Heart right ventricle (tissue), 16 donors: ENCODE measurements around the gene RASAL2. TPM values are rescaled to one million over a fixed set of nuclear protein-coding genes. Genes with fewer than 3 reads are reported as not detected.

ENCODE experiments used
- ATAC-seq, 8 donors: fragments of 200-7000 bp; cut with Tn5 transposase; one replicate each; pipeline ENCODE4 v1.9.1; 2020; ENCODE audit warnings: mild to moderate bottlenecking in 8 of 8, moderate library complexity in 8 of 8, moderate number of reproducible peaks in 1 of 8
- DNase-seq, 2 donors: peaks; one replicate each; pipeline ENCODE4 v3.0.0-alpha.2; 2020
- H3K27ac ChIP-seq, 10 donors: fragments of 200-600 bp; sonication (generic) in 2 of 10; one replicate each; pipeline versions ENCODE4 v1.5.0 to v1.8.0; 2020 to 2022; ENCODE audit warnings: mild to moderate bottlenecking in 3 of 10
- H3K27me3 ChIP-seq, 7 donors: fragments of 200-600 bp; one replicate each; pipeline ENCODE4 v1.8.0; 2021 to 2022; ENCODE audit warnings: mild to moderate bottlenecking in 2 of 7
- H3K36me3 ChIP-seq, 9 donors: fragments of 200-600 bp; sonication (generic) in 1 of 9; one replicate each; pipeline versions ENCODE4 v1.5.0 to v1.8.0; 2020 to 2022; ENCODE audit warnings: mild to moderate bottlenecking in 2 of 9
- H3K4me1 ChIP-seq, 9 donors: fragments of 200-600 bp; sonication (generic) in 1 of 9; one replicate each; pipeline versions ENCODE4 v1.5.0 to v1.8.0; 2020 to 2022; ENCODE audit warnings: mild to moderate bottlenecking in 4 of 9
- H3K4me3 ChIP-seq, 10 donors: fragments of 200-600 bp; sonication (generic) in 2 of 10; one replicate each; pipeline versions ENCODE4 v1.5.0 to v1.8.0; 2020 to 2022; ENCODE audit warnings: mild to moderate bottlenecking in 7 of 10, moderate library complexity in 2 of 10
- H3K9me3 ChIP-seq, 11 donors: fragments of 200-600 bp in 10 of 11; sonication (generic) in 2 of 11; one replicate each; pipeline versions ENCODE4 v1.5.0 to v1.8.0; 2013 to 2022; ENCODE audit warnings: mild to moderate bottlenecking in 2 of 11, control low read depth in 1 of 11, moderate library complexity in 1 of 11
- WGBS, 2 donors: extraction: QIAGEN DNeasy Blood & Tissue Kit; methylation state at CpG; one replicate each; pipeline ENCODE4 v1.1.7; 2013; ENCODE audit warnings: inconsistent platforms in 1 of 2; 5-methylcytosine and 5-hydroxymethylcytosine counted together
- intact Hi-C, 10 donors: fragments of 100-400 bp; cut with DNase I; formaldehyde crosslinking; loops; one replicate each; pipeline versions ENCODE4 v1.11.1 to v1.14.2; 2022
- polyA plus RNA-seq, 2 donors: library from polyadenylated mRNA; stranded (reverse); fragments of 200-250 nt; gene quantifications; one replicate each; pipeline ENCODE4 v1.2.3, GENCODE V29; 2013
- total RNA-seq, 10 donors: library from RNA; stranded (reverse); fragmentation: NEBNext Ultra II Directional in 3 of 10; extraction: Animal tissue kit (Norgen Biotek cat#: 25700) in 3 of 10; gene quantifications; one replicate each; pipeline versions ENCODE4 v1.2.1 to v1.2.4, GENCODE V29; 2021 to 2023
- TF ChIP-seq, protein P1 (sequence below), 9 donors: fragments of 200-600 bp; sonication (generic) in 2 of 9; IDR thresholded peaks; one replicate each; pipeline versions ENCODE4 v1.5.0 to v1.8.0; 2021 to 2022; ENCODE audit warnings: antibody characterized with exemption in 9 of 9, mild to moderate bottlenecking in 5 of 9, moderate library complexity in 1 of 9
- donor health status: Arrhythmogenic right ventricular cardiomyopathy.
- donor health status: ischemic (EF 13 %, LVEDD 7.1; RV severe dilation, severe dysfunction).
- donor health status: healthy with polysubstance abuse.
- donor health status: DM: no; HTN: yes; CAD: no.
- donor health status: DM: no; HTN: no; CAD: no.
- donor health status: ischemic (EF 25% LVEDD 6.9; RV normal size, moderate dysfunction).
- donor health status: ischemic (EF 25% LVEDD 5.7; RV mildly dilated, moderate dysfunction).
- donor health status: healthy.
- donor health status: DM: yes; HTN: yes; CAD: no.
- donor health status: Ischemic cardiomyopathy.
- donor health status: ischemic (EF 35%, LVEDD 5.7; RV mildly dilated, moderate dysfunction).
- donor health status: nonischemic (EF 11% LVEDD 7.7; RV severe dilation, severe dysfunction).
- donor health status: DM: yes; HTN: yes; CAD: no.
- donor health status: PGD.
- donor health status: ischemic (EF 29% LVEDD 5.4; RV normal size, mild dysfunction).
- donor health status: nonischemic (EF 23%, LVEDD 6.1; RV moderate dilation, normal function).

RASAL2 gene
- total and polyA plus RNA-seq, 12 donors = 3.5 to 59.8 (median 36.2) TPM

DNA sequence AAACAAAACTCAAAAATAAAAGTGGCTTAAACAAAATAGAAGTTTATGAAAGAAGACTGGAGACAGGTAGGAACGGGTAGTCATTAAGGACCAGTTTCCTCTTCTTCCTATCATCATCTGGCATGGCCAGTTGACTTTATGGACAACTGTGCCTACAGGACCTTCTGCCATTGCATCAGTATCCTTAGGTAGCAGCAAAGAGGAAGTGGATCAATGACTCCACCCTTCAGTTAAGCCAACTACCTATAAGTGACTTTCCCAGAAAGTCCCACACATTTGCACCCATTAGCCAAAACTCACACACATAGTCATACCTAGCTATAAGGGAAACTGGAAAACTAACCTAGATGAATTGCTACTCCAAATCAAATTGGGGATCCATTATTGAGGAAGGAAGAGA, 51.7 kb downstream of the RASAL2 start:
- H3K36me3 ChIP-seq = no peaks in the 10 kb centered on the region
- H3K27me3 ChIP-seq = no peaks in the 10 kb centered on the region
- no peak overlapping the region for H3K27ac ChIP-seq
- intact Hi-C loops = loop anchor here in 2 of 10 donors (5.0 to 10.0 kb wide), 2 partner anchors 38 to 51 kb away; partner anchors contain the start of gene RASAL2 (in 1 of the 2)
- no peak overlapping the region for H3K4me3 ChIP-seq
- H3K4me1 ChIP-seq = peaks cover 0 to 55% (median 7%) of the 10 kb centered on the region in 9 donors
- DNase-seq = no peak
- H3K9me3 ChIP-seq = no peaks in the 10 kb centered on the region
- ATAC-seq = no peak
- 82 to 85% methylated on average over 1 of the region's 1 CpG for WGBS, 2 donors
- TF ChIP-seq, protein P1, sequence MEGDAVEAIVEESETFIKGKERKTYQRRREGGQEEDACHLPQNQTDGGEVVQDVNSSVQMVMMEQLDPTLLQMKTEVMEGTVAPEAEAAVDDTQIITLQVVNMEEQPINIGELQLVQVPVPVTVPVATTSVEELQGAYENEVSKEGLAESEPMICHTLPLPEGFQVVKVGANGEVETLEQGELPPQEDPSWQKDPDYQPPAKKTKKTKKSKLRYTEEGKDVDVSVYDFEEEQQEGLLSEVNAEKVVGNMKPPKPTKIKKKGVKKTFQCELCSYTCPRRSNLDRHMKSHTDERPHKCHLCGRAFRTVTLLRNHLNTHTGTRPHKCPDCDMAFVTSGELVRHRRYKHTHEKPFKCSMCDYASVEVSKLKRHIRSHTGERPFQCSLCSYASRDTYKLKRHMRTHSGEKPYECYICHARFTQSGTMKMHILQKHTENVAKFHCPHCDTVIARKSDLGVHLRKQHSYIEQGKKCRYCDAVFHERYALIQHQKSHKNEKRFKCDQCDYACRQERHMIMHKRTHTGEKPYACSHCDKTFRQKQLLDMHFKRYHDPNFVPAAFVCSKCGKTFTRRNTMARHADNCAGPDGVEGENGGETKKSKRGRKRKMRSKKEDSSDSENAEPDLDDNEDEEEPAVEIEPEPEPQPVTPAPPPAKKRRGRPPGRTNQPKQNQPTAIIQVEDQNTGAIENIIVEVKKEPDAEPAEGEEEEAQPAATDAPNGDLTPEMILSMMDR (IDR thresholded peaks at IDR 0.05) = no peak

DNA sequence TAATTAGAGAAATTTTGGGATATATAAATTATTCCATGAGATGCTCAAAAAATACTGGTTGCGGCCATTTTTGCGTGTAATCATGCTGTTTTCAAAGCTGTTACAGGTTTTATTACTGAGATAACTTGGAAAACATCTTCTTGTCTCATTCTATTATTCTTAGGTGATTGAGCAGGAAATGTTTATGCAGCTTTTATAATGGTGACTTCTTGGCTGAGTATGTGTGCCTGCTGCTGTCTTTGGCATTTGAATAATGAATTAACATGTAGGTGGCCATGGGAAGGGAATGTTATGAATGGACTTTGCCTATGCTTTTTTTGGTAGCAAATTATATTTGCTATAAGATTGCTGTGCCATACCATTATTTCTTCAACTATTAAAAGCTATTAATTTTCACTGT, 52.5 kb downstream of the RASAL2 start:
- peaks cover 3 to 58% (median 13%) of the 10 kb centered on the region in 9 donors for H3K4me1 ChIP-seq
- ATAC-seq (no peak), DNase-seq (no peak)
- H3K36me3 ChIP-seq = no peaks in the 10 kb centered on the region
- WGBS, 2 donors = 94 to 96% methylated on average over 2 of the region's 2 CpGs
- no peaks in the 10 kb centered on the region for H3K9me3 ChIP-seq
- no peaks in the 10 kb centered on the region for H3K27me3 ChIP-seq
- H3K27ac ChIP-seq = no peak overlapping the region
- intact Hi-C loops = loop anchor here in 2 of 10 donors (5.0 to 10.0 kb wide), 2 partner anchors 39 to 52 kb away; partner anchors contain the start of gene RASAL2 (in 1 of the 2)
- H3K4me3 ChIP-seq = no peak overlapping the region
- TF ChIP-seq, protein P1 (IDR thresholded peaks at IDR 0.05) = no peak

DNA sequence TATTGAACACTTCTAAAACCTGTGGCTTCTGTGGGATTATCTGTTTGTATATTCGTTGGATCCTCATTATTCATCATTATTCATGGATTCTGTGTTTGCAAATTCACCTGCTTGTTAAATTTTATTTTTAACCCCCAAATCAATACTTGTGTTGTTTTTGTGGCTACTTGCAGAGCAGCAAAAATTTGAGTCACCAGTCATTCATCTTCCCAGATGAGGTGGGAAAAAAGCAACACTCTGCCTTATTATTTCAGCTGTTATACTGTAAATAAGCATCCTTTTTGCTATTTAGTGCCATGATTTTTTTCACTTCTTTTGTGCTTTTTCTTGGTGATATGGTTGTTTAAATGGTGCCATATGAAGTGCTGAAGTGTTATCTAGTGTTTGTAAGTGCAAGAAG, 56.7 kb downstream of the RASAL2 start:
- ATAC-seq (no peak), DNase-seq (no peak)
- Histone ChIP-seq H3K36me3 (no peaks in the 10 kb centered on the region), H3K27me3 (no peaks in the 10 kb centered on the region), H3K4me1 (peaks cover 0 to 60% (median 18%) of the 10 kb centered on the region in 9 donors), H3K4me3 (no peak overlapping the region), H3K27ac (no peak overlapping the region), H3K9me3 (no peaks in the 10 kb centered on the region)
- WGBS, 2 donors = 0% methylated on average over 1 of the region's 1 CpG
- TF ChIP-seq, protein P1 (IDR thresholded peaks at IDR 0.05) = no peak
- intact Hi-C loops = no loop called here

DNA sequence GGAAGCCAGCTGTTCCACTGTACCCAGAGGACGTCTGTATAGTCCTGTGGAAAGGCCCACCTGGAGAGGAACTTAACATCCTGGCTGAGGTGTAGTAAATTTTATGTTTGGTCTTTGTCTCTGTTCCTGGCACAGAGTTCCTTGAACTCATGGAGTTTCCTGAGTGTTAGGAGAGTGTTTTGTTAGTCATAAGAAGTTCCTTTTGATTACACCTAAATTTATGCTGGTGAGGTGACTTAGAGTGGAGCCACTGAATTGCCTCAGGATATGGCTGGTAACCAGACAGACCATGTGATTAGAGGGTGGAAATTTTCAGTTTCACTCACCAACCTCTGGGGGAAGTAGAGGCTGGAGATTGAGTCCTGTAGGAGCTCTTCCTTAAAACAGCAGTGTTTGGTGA, 57.9 kb downstream of the RASAL2 start:
- H3K9me3 ChIP-seq = no peaks in the 10 kb centered on the region
- H3K27me3 ChIP-seq = no peaks in the 10 kb centered on the region
- H3K36me3 ChIP-seq = no peaks in the 10 kb centered on the region
- TF ChIP-seq, protein P1 (IDR thresholded peaks at IDR 0.05) = no peak
- ATAC-seq (peak in 6 of 8 donors; percentile 42 to 56 (median 50)), DNase-seq (no peak)
- intact Hi-C loops = no loop called here
- no peak overlapping the region for H3K4me3 ChIP-seq
- 54 to 65% methylated on average over 1 of the region's 1 CpG for WGBS, 2 donors
- H3K27ac ChIP-seq = peak overlapping the region in 1 of 10 donors; percentile 41
- peaks cover 0 to 56% (median 23%) of the 10 kb centered on the region in 9 donors for H3K4me1 ChIP-seq
